GM10248 (cell line): ENCODE measurements around the gene SNX30.

Experiments used
- CTCF ChIA-PET: fragments of 300-600 bp; sonication (Branson Sonifier 250); formaldehyde crosslinking; extraction: SDS; loops from one replicate; lab custom pipeline; 2021; ENCODE audit warnings: antibody characterized with exemption; lab: Yijun Ruan, JAX
- POLR2A ChIA-PET: fragments of 350-650 bp; sonication (Branson Sonifier 250); formaldehyde crosslinking; extraction: SDS; loops from one replicate; lab custom pipeline; 2020; ENCODE audit warnings: antibody characterized with exemption; lab: Yijun Ruan, JAX
- DNase-seq: peaks from one replicate; pipeline ENCODE4 v3.0.0; 2012; ENCODE audit errors: extremely low spot score
- CTCF ChIP-seq: IDR thresholded peaks from 2 replicates; pipeline ENCODE4 v1.5.1; 2012; ENCODE audit warnings: mild to moderate bottlenecking, low read depth; ENCODE audit errors: extremely low read depth, missing control alignments, control extremely low read depth

Gene SNX30

GRCh38 chr9:112777914-112778313, 27.4 kb downstream of the SNX30 start:
- DNase-seq: no peak
- TF ChIP-seq CTCF: no peak
- ChIA-PET CTCF (no interaction called here), POLR2A (no interaction called here)

GRCh38 chr9:112780450-112781036, 30.0 kb downstream of the SNX30 start:
- no peak for TF ChIP-seq CTCF
- no peak for DNase-seq
- CTCF ChIA-PET: interaction anchor here (1.8 kb wide), 1 partner anchor 39 kb away, joined by 7 read pairs; no protein-coding TSS in a partner anchor
- POLR2A ChIA-PET: no interaction called here

GRCh38 chr9:112782218-112782617, 31.7 kb downstream of the SNX30 start:
- CTCF ChIA-PET: interaction anchor here (1.5 to 1.6 kb wide), 2 partner anchors 11 to 38 kb away, joined by 3 to 5 read pairs; no protein-coding TSS in a partner anchor
- POLR2A ChIA-PET: no interaction called here
- TF ChIP-seq CTCF: no peak
- no peak for DNase-seq

GRCh38 chr9:112783551-112783954, 33.0 kb downstream of the SNX30 start:
- POLR2A ChIA-PET: no interaction called here
- no peak for TF ChIP-seq CTCF
- DNase-seq: no peak
- CTCF ChIA-PET: interaction anchor here (1.5 to 2.4 kb wide), 4 partner anchors 10 to 36 kb away, joined by 3 to 10 read pairs (median 6); partner anchors contain the start of gene SNX30

- ChIA-PET CTCF (interaction anchor here (1.5 to 2.4 kb wide), 3 partner anchors 9 to 33 kb away, joined by 5 to 10 read pairs (median 6); partner anchors contain the start of gene SNX30), POLR2A (no interaction called here)
- no peak for DNase-seq
- TF ChIP-seq CTCF: no peak
These were observed 33.6 kb downstream of the SNX30 start for GRCh38 chr9:112784020-112784785.

GRCh38 chr9:112785986-112786385, 35.4 kb downstream of the SNX30 start:
- POLR2A ChIA-PET: no interaction called here
- CTCF ChIA-PET: interaction anchor here (0.8 kb wide), 1 partner anchor 13 kb away, joined by 3 read pairs; no protein-coding TSS in a partner anchor
- TF ChIP-seq CTCF: no peak
- DNase-seq: no peak
